GM12878 (cell line): ENCODE data around the gene NLGN3. TPM values are rescaled to one million over a fixed set of nuclear protein-coding genes. Genes with fewer than 3 reads are reported as not detected.

ENCODE experiments used
- ATAC-seq: fragments of 200-7000 bp; cut with Tn5 transposase; 3 replicates; pipeline ENCODE4 v1.9.1; 2020; ENCODE audit warnings: mild to moderate bottlenecking, moderate library complexity
- BruUV-seq: library from RNA; stranded (reverse); fragments of 400-500 nt; replicated peaks from 2 replicates; lab custom pipeline; 2021; lab: Mats Ljungman, UMichigan
- CTCF ChIA-PET: fragments of 300-600 bp; sonication (Branson Sonifier 250); formaldehyde crosslinking; extraction: SDS; loops from one replicate; lab custom pipeline; 2021; ENCODE audit warnings: inconsistent platforms; lab: Yijun Ruan, JAX
- POLR2A ChIA-PET: fragments of 350-600 bp; formaldehyde crosslinking; extraction: SDS; loops from one replicate; lab custom pipeline; 2021; ENCODE audit warnings: inconsistent platforms; lab: Charles Lee
- RAD21 ChIA-PET: fragments of 300-600 bp; sonication (Branson Sonifier 250); formaldehyde crosslinking; loops from one replicate; lab custom pipeline; 2023; ENCODE audit warnings: antibody characterized with exemption; ENCODE audit not compliant: unreplicated experiment; lab: Charles Lee
- SMC1A ChIA-PET: fragments of 300-600 bp; sonication (Branson Sonifier 250); formaldehyde crosslinking; loops from one replicate; lab custom pipeline; 2023; ENCODE audit not compliant: unreplicated experiment, uncharacterized antibody; lab: Charles Lee
- DNase-seq: peaks from one replicate; pipeline ENCODE4 v3.0.0-alpha.2; 2011; ENCODE audit warnings: low read depth, low spot score
- FAIRE-seq: peaks from 3 replicates; lab custom pipeline; 2011; peaks lifted over from hg19 to GRCh38; lab: Jason Lieb, UNC
- H2AFZ ChIP-seq: 2 replicates; pipeline ENCODE4 v1.6.0; 2011; ENCODE audit warnings: low read depth, low read length, control low read depth; ENCODE audit not compliant: control insufficient read depth
- H3K27ac ChIP-seq: 2 replicates; pipeline ENCODE4 v1.5.1; 2011; ENCODE audit warnings: control low read depth; ENCODE audit not compliant: control insufficient read depth, insufficient read depth
- H3K27me3 ChIP-seq, 2 experiments: replicated peaks in 1 of 2; 2 replicates each; pipeline versions ENCODE4 v1.6.0 to v1.6.1; 2011; ENCODE audit warnings: low read length in 1 of 2; ENCODE audit not compliant: control insufficient read depth in 2 of 2, insufficient read depth in 2 of 2
- H3K36me3 ChIP-seq, 2 experiments: 2 replicates each; pipeline ENCODE4 v1.5.1; 2011; ENCODE audit warnings: low read length in 1 of 2; ENCODE audit not compliant: control insufficient read depth in 2 of 2, insufficient read depth in 2 of 2
- H3K4me1 ChIP-seq: 2 replicates; pipeline ENCODE4 v1.6.1; 2011; ENCODE audit warnings: mild to moderate bottlenecking, low read length, moderate library complexity, mixed read lengths; ENCODE audit not compliant: control insufficient read depth, insufficient read depth
- H3K4me2 ChIP-seq: 2 replicates; pipeline ENCODE4 v1.6.0; 2011; ENCODE audit warnings: control low read depth; ENCODE audit not compliant: control insufficient read depth, insufficient read depth
- H3K4me3 ChIP-seq: fragments of 200-600 bp; sonication (generic); 2 replicates; pipeline ENCODE4 v1.5.1; 2016
- H3K79me2 ChIP-seq: 2 replicates; pipeline ENCODE4 v1.6.0; 2011; ENCODE audit warnings: low read length; ENCODE audit not compliant: control insufficient read depth, insufficient read depth
- H3K9ac ChIP-seq: 2 replicates; pipeline ENCODE4 v1.8.0; 2011; ENCODE audit warnings: low read length, control low read depth, mixed read lengths; ENCODE audit not compliant: control insufficient read depth, insufficient read depth
- H3K9me3 ChIP-seq: replicated peaks from 3 replicates; pipeline ENCODE4 v1.5.1; 2011; ENCODE audit warnings: mild to moderate bottlenecking, low read length; ENCODE audit not compliant: control insufficient read depth, insufficient read depth
- H4K20me1 ChIP-seq: 2 replicates; pipeline ENCODE4 v1.6.0; 2011; ENCODE audit not compliant: control insufficient read depth, insufficient read depth
- POLR2A ChIP-seq: IDR thresholded peaks from 2 replicates; pipeline ENCODE4 v1.6.1; 2011; ENCODE audit warnings: low read depth, mild to moderate bottlenecking, low read length
- RAD21 ChIP-seq: IDR thresholded peaks from 2 replicates; pipeline ENCODE4 v1.6.1; 2011; ENCODE audit warnings: mild to moderate bottlenecking, low read depth, low read length, moderate library complexity; ENCODE audit not compliant: insufficient read depth
- RUNX3 ChIP-seq: IDR thresholded peaks from 2 replicates; pipeline ENCODE4 v1.6.1; 2012; ENCODE audit warnings: low read length, inconsistent platforms
- SMC3 ChIP-seq: IDR thresholded peaks from 2 replicates; pipeline ENCODE4 v1.6.1; 2011; ENCODE audit warnings: low read length, improper control_type of control experiment, borderline replicate concordance
- YY1 ChIP-seq: IDR thresholded peaks from 2 replicates; pipeline ENCODE4 v1.6.1; 2011; ENCODE audit warnings: low read depth, mild to moderate bottlenecking, low read length
- ZNF207 ChIP-seq: fragments of 450-650 bp; IDR thresholded peaks from 2 replicates; pipeline ENCODE4 v1.6.1; 2014; ENCODE audit warnings: antibody characterized with exemption, mild to moderate bottlenecking, borderline replicate concordance
- WGBS: methylation state at CpG from one replicate; pipeline ENCODE4 v1.1.6; 2016; ENCODE audit warnings: low lambda C conversion rate; ENCODE audit not compliant: insufficient replicate concordance, insufficient coverage; ENCODE audit errors: missing lambda C conversion rate; 5-methylcytosine and 5-hydroxymethylcytosine counted together
- in situ Hi-C: fragments of 300-500 bp; cut with MboI; formaldehyde crosslinking; loops from 9 replicates; pipeline ENCODE4 v1.14.3; 2018; ENCODE audit warnings: mixed read lengths
- intact Hi-C: fragments of 100-400 bp; cut with micrococcal nuclease; formaldehyde crosslinking; loops from one replicate; pipeline ENCODE4 v1.14.2; 2022; ENCODE audit not compliant: unreplicated experiment
- polyA plus RNA-seq, 11 experiments: library from polyadenylated mRNA; depleted of rRNA in 4 of 11; unstranded in 6 of 11; stranded (reverse) in 5 of 11; fragments of >200 nt; fragmentation: Nextera tagmentation in 4 of 11; fragmentation: Illumina TruSeq in 1 of 11; extraction: Ambion mirVana in 4 of 11; extraction: Trizol in 1 of 11; gene quantifications; 1 replicate in 1 of 11; 2 replicates in 10 of 11; pipeline versions ENCODE4 v1.2.1 to v1.2.3, GENCODE V29; 2011 to 2016; ENCODE audit warnings: inconsistent platforms in 2 of 11, missing spikeins in 2 of 11, low read depth in 1 of 11
- total RNA-seq, 4 experiments: library from RNA; depleted of rRNA in 3 of 4; stranded (reverse); fragments of >200 nt in 3 of 4; fragmentation: Illumina TruSeq in 1 of 4; extraction: Trizol in 1 of 4; gene quantifications; 2 replicates each; pipeline versions ENCODE4 v1.2.1 to v1.2.3, GENCODE V29; 2013 to 2021
- TF ChIP-seq, protein P1 (sequence below): fragments of 450-650 bp; IDR thresholded peaks from 2 replicates; pipeline ENCODE4 v1.6.1; 2017; ENCODE audit warnings: mild to moderate bottlenecking
- TF ChIP-seq, protein P2 (sequence below), 3 experiments: IDR thresholded peaks in 2 of 3; conservative IDR thresholded peaks in 1 of 3; 2 replicates each; pipeline ENCODE4 v1.5.1; 2011; ENCODE audit warnings: low read depth in 3 of 3, low read length in 3 of 3, mild to moderate bottlenecking in 3 of 3, control low read depth in 2 of 3, moderate library complexity in 2 of 3, inconsistent platforms in 1 of 3, mixed read lengths in 1 of 3; ENCODE audit not compliant: control insufficient read depth in 2 of 3, insufficient read depth in 1 of 3; ENCODE audit errors: extremely low read depth in 1 of 3
- TF ChIP-seq, protein P3 (sequence below): fragments of 450-650 bp; IDR thresholded peaks from 2 replicates; pipeline ENCODE4 v1.6.1; 2016; ENCODE audit warnings: mild to moderate bottlenecking, moderate library complexity, borderline replicate concordance

Gene NLGN3
- total and polyA plus RNA-seq, 10 of the 15 experiments (the other 5 are each of a cell fraction or from before 2014, with no cell fraction given) = 0.07 to 0.73 (median 0.28) TPM

DNA sequence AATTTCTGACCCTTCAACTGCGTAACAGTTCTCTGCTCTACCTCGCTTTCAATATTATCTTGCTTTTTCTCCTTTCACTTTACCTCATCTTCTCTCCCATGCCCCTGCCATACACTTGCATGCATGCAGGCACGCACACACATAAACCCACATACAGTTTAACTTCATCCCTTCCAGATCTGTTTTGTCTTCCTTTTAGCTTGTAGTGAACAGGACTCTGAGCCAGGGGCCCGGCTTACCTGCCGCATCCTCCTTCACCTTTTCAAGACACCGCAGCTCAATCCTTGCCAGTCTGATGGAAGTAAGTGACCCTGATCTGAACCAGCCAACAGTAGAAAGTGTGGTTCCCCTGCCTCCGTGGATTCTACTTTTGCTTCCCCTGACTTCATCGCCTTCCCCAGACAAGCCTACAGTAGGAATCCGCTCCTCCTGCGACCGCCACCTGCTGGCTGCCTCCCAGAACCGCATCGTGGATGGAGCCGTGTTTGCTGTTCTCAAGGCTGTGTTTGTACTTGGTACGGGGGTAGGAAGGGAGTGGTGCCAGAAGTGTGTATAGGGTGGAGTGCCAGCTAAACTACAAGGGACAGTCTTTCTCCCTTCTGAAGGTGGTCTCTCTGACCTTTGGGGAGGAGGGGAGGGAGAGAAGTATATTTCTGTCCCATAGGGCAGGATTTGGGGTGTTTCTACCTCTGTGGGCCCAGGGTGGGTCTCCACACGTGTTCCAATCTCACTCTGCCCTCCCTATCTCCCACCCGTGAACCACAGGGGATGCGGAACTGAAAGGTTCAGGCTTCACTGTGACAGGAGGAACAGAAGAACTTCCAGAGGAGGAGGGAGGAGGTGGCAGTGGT, 15.5 kb upstream of the NLGN3 start:
- Histone ChIP-seq H3K4me3 (no peak overlapping the region), H3K9me3 (no peaks in the 10 kb centered on the region), H2AFZ (no peak overlapping the region), H3K4me2 (no peak overlapping the region), H3K79me2 (no peaks in the 10 kb centered on the region), H3K9ac (no peak overlapping the region), H3K4me1 (no peaks in the 10 kb centered on the region), H4K20me1 (no peaks in the 10 kb centered on the region), H3K27me3 (no peaks in the 10 kb centered on the region), H3K36me3 (peaks cover 1 to 8% of the 10 kb centered on the region in 2 experiments; a peak in 3 of 4 replicates), H3K27ac (no peak overlapping the region)
- in situ Hi-C loops (no loop called here), intact Hi-C loops (loop anchor here (1.0 kb wide), 2 partner anchors 26 to 31 kb away; no protein-coding TSS in a partner anchor)
- BruUV-seq = no TSS peak
- ATAC-seq (peak; percentile 98), FAIRE-seq (peak; percentile 77), DNase-seq (no peak)
- SMC1A ChIA-PET = interaction anchor here (0.7 to 3.7 kb wide), 7 partner anchors 17 to 49 kb away, joined by 3 to 46 read pairs (median 4); no protein-coding TSS in a partner anchor
- POLR2A ChIA-PET = interaction anchor here (0.6 to 1.0 kb wide), 3 partner anchors 11 to 30 kb away, joined by 3 to 5 read pairs (median 4); partner anchors contain the start of gene IL2RG
- 30% methylated on average over 18 of the region's 18 CpGs for WGBS
- CTCF ChIA-PET = interaction anchor here (0.7 to 3.9 kb wide), 14 partner anchors 11 to 159 kb away, joined by 3 to 82 read pairs (median 5); partner anchors contain the start of gene MED12
- TF ChIP-seq RAD21 (peak; percentile 80), RUNX3 (peak; percentile 58), POLR2A (peak; percentile 6; the same call in 1 of the 2 replicates), SMC3 (peak; percentile 95), ZNF207 (peak; percentile 61; the same call in 1 of the 2 replicates), YY1 (peak; percentile 56; the same call in 1 of the 2 replicates)
- TF ChIP-seq, protein P1, sequence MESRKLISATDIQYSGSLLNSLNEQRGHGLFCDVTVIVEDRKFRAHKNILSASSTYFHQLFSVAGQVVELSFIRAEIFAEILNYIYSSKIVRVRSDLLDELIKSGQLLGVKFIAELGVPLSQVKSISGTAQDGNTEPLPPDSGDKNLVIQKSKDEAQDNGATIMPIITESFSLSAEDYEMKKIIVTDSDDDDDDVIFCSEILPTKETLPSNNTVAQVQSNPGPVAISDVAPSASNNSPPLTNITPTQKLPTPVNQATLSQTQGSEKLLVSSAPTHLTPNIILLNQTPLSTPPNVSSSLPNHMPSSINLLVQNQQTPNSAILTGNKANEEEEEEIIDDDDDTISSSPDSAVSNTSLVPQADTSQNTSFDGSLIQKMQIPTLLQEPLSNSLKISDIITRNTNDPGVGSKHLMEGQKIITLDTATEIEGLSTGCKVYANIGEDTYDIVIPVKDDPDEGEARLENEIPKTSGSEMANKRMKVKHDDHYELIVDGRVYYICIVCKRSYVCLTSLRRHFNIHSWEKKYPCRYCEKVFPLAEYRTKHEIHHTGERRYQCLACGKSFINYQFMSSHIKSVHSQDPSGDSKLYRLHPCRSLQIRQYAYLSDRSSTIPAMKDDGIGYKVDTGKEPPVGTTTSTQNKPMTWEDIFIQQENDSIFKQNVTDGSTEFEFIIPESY = no peak
- TF ChIP-seq, protein P2, sequence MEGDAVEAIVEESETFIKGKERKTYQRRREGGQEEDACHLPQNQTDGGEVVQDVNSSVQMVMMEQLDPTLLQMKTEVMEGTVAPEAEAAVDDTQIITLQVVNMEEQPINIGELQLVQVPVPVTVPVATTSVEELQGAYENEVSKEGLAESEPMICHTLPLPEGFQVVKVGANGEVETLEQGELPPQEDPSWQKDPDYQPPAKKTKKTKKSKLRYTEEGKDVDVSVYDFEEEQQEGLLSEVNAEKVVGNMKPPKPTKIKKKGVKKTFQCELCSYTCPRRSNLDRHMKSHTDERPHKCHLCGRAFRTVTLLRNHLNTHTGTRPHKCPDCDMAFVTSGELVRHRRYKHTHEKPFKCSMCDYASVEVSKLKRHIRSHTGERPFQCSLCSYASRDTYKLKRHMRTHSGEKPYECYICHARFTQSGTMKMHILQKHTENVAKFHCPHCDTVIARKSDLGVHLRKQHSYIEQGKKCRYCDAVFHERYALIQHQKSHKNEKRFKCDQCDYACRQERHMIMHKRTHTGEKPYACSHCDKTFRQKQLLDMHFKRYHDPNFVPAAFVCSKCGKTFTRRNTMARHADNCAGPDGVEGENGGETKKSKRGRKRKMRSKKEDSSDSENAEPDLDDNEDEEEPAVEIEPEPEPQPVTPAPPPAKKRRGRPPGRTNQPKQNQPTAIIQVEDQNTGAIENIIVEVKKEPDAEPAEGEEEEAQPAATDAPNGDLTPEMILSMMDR (IDR thresholded peaks at IDR 0.05 in 2 of 3, conservative IDR thresholded peaks at IDR 0.05 in 1 of 3; ENCODE audit: control insufficient read depth in 2 of 3, extremely low read depth in 1 of 3, insufficient read depth in 1 of 3, low read depth in 3 of 3, low read length in 3 of 3) = peak; percentile 84 to 88 (median 88)
- TF ChIP-seq, protein P3, sequence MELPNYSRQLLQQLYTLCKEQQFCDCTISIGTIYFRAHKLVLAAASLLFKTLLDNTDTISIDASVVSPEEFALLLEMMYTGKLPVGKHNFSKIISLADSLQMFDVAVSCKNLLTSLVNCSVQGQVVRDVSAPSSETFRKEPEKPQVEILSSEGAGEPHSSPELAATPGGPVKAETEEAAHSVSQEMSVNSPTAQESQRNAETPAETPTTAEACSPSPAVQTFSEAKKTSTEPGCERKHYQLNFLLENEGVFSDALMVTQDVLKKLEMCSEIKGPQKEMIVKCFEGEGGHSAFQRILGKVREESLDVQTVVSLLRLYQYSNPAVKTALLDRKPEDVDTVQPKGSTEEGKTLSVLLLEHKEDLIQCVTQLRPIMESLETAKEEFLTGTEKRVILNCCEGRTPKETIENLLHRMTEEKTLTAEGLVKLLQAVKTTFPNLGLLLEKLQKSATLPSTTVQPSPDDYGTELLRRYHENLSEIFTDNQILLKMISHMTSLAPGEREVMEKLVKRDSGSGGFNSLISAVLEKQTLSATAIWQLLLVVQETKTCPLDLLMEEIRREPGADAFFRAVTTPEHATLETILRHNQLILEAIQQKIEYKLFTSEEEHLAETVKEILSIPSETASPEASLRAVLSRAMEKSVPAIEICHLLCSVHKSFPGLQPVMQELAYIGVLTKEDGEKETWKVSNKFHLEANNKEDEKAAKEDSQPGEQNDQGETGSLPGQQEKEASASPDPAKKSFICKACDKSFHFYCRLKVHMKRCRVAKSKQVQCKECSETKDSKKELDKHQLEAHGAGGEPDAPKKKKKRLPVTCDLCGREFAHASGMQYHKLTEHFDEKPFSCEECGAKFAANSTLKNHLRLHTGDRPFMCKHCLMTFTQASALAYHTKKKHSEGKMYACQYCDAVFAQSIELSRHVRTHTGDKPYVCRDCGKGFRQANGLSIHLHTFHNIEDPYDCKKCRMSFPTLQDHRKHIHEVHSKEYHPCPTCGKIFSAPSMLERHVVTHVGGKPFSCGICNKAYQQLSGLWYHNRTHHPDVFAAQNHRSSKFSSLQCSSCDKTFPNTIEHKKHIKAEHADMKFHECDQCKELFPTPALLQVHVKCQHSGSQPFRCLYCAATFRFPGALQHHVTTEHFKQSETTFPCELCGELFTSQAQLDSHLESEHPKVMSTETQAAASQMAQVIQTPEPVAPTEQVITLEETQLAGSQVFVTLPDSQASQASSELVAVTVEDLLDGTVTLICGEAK = no peak
- RAD21 ChIA-PET = interaction anchor here (0.6 to 2.4 kb wide), 7 partner anchors 11 to 32 kb away, joined by 3 to 19 read pairs (median 6); partner anchors contain the start of gene MED12
